Measurements from ENCODE around the gene CCDC47.

CCDC47 gene

GRCh38 chr17:63696381-63696961 is 76.9 kb downstream of the CCDC47 start:
- DNase-seq, result no peak

GRCh38 chr17:63695889-63696288 is 77.5 kb downstream of the CCDC47 start:
- DNase-seq, result no peak

Data from SHP77 treated with DMSO at 0.1 percent for 48 hours (cell line).